HG02798 (cell line): ENCODE data around the gene SPTB.

ENCODE experiments used
- ATAC-seq: cut with Tn5 transposase; IDR thresholded peaks from one replicate; pipeline ENCODE4 v1.9.1; 2021; ENCODE audit warnings: mild to moderate bottlenecking; ENCODE audit not compliant: unreplicated experiment, poor library complexity

SPTB gene

DNA sequence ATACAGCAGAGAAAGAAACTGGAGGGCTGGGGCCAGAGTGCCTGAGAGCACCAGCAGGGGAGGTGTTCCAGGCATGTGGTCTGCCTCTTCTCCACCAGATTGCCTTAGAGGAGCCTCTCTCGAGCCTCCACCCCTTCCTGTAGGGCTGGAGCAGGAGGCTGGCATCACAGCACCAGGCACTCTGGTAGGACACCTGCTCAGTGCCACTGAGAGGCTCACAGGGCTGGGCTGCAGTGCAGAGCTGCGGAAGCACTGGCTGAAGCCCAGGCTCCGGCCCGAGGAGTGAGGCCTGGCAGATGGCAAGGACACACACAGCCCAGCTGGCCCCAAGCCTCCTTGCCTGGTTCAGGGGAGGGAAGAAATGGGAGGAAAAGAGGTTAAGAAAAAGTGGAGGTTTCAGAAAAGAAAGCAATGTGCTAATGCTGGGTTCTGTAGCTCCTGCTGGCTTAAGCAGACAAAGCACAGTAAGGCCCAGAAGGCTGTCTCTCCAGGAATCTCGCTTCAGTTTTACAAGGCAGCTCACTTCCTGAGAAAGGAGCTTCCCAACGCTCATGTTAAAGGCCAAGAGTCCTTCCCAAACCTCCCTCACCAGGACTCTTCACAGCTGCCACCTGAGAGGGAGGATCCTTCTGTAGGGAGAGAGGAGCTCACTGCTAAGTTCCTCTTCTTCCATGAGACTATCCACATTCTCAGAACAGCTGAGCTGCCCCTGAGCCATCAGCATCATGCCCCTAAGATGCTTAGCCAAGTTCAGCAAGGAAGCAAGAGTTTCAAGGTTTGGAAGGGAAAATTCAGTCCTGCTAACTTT is 23.8 kb downstream of the SPTB start:
- no peak for ATAC-seq

DNA sequence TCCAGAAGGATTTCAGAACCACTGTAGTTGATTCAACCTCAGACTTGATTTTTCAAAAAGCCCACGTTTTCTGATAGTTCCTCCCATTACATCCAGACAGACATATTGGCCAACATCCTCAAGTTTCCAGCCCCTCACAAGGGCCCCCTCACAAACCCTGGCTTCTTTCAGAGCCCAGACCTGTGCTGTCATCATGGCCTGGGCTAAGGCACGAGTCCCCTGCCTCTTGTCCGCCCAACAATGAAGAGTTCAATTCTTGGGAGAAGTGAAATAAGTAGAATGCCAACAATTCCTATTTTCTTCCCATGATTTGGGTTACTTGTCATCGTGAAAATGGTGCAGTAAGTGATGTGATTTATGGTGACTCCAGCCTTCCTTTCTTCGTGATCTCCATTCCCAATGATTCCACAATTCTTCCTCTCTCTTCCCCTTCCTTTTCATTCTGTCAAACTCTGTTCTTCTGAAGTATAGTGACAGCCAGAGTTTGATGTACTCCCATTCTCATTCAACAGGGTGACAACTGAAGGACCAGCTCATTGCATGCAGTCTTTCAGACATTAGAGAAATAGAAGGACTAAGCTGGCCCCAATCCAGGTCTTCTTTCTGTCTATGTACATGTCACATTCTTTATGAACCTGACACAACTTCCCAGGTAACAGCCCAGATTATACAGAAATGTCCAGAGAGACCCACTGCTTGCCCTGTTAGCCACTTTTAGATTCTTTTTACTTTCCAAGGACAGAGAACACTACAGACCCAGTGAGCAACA is 29.2 kb downstream of the SPTB start:
- no peak for ATAC-seq

DNA sequence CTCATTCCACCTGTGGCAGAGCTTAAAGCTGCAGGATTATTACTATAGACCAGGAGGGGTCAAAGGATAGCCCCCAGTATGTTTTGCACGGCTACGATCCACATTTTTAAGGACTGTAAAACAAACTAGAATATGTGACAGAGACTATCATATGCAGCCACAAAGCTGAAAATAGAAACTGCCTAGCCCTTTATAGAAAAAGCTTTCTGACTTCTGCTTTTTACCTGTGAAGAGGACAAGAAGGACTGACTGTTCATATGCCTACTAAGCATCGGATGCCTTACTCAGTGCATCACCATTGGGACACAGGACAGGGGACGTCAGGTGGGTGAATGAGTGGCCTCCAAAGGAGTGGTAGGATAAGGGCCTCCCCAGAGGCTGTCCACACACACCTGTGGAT is 29.8 kb downstream of the SPTB start:
- ATAC-seq: peak; percentile 39

DNA sequence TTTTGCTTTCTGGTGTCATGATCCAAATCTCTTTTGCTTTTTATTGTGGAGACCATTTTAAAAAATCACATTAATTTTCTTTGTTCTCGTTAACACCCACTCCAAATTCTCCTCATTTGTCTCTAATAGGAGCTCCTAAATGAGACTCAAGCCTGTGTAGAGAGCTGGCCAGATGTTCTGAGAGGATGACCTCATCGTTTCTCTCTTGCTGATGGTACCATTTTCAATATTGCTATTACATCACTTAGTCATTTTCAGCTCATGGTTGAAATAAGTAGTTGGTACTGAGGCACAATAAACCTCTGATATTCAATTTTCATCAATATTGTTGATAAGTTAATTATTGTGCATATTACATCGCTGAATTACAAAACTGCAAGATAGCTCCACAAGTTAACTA is 31.5 kb downstream of the SPTB start:
- ATAC-seq: no peak

DNA sequence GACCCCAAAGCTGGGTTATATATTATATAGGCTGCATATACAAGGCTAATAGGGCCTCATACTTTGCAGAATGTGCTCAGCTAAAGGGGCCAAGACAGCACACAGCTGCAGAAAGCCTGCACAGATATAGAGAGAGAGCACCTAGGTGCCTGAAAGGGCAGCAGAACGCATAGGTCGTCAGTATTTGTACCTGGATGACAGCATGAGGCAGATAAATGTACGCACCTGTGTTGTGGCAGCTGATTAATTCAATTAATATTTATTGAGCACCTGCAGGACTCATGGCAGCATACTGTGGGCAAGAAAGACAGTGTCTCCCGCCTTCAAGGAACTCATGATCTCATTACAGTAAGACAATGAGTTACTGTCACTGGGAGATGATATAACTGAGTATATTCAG is 33.4 kb downstream of the SPTB start:
- ATAC-seq: no peak

DNA sequence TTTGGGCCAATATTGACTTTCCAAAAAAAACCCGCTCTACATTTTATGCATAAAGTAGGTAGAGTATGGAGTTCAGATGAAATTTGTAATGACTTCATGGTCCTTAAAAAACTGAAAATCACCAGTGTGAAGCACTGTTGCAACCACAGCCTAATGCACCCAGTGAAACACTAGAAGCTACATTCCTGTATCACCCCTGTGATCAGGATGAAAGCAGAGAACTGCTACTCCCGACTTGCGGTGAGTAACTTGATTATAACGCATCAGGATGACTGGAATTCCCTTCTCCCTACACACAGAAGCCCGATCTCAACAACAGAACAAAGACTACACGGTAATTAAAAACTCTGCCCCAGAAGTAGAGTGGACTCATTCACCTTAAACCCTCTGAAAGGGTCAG is 33.8 kb downstream of the SPTB start:
- ATAC-seq: no peak

DNA sequence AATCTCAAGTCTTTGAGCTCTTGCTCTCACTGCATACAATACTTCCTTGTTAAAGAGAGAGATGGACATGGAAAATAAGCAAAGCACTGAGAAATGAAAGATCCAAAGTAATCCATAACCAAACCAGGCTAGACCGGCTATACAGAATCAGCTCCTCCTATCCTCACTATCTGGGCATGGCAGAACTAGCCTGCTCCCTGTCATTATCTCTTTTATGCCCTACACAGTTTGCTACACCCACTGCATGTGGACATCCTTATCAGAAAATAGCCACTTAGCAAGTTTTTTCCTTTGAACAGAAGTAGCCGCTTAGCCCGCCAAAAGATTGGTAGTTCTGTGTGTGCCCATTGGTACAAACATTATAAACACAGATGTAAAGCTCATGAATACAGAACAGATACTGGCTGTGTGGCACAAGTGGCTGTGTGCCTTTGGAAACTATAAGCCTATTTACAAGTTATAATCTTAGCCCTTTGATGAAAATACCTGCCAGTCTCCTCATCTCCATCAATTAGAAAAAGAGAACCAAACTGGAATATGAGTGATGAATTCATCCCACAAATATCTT is 34.7 kb downstream of the SPTB start:
- ATAC-seq: no peak

DNA sequence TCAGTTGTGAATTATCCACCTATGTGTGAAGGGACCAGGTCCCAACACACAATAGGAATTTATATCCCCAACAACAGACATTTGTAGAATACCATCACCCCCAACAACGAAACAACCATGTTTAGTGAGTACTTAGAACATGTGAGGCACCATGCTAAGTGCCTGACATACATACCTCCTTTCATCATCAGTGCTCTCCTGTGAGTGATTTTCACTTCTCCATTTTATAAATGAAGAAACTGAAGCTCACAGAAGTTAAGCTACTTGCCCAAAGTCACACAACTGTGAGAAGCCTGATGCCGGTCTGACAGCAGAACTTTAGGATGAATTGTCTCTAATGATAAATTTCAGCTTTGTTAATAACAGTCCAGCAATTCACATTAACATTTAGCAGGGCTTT is 35.4 kb downstream of the SPTB start:
- ATAC-seq: peak; percentile 81

DNA sequence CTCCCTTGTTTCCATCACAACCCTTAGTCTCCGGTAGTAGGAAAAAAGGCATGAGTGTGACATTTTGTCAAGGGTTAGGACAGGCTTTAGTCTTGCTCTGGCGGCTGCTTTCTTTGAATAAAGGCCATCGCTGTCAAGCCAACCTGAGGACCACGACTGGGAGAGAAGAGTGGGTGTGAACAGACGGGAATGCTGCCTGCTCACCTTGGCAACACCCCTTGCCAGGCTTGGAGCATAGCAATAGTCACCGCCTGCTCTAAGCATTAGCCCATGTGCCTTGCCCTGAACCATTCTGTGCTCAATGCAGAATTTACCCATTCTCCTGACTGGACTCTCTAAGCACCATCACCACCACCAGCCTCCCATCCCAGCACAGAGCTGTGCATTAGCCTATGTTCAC is 36.2 kb downstream of the SPTB start:
- no peak for ATAC-seq

DNA sequence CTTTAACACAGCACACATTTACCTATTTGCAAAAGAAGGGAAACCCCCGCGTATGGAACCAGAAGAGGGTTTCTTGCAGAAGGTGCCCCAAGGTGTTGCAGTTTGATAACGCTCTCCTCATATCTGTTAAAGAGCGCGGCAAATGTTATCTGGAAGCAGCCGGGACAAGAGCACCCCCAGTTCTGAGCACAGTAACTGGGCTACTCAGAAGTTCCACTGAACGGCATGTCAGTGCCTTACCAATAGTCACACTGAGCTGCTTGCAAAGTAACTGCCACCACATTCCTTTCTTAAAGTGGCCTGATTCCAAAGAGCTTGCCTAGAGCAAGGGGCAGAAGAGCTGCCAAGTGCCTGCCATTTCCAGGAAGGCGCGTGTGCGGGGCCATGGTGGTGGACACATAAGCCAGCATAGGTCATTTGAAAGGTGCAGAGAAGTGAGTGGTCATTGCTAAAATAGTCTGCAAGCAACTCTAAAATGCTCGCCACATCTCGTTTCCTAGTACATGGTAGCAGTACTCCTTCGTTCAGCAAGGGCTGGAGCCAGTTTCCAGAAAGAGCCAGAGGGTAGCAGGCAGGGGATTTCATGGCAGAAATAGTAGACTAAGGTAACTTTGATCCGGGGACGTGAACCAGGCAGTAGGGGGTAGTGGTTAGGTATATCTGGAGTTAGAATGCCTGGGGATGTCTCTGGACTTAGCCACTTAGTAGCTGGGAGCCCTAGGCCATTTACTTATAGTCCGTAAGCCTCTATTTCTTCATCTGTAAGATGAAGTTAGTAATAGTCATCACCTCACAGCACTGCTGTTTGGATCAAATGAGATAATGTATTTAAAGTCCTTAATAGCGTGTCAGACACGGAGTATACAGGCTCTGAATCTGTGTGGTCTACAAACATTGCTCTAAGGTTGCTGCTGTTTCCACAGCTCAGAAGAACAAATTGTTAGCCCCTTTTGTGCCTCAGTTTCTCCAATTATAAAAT is 37.6 kb downstream of the SPTB start:
- ATAC-seq: no peak

DNA sequence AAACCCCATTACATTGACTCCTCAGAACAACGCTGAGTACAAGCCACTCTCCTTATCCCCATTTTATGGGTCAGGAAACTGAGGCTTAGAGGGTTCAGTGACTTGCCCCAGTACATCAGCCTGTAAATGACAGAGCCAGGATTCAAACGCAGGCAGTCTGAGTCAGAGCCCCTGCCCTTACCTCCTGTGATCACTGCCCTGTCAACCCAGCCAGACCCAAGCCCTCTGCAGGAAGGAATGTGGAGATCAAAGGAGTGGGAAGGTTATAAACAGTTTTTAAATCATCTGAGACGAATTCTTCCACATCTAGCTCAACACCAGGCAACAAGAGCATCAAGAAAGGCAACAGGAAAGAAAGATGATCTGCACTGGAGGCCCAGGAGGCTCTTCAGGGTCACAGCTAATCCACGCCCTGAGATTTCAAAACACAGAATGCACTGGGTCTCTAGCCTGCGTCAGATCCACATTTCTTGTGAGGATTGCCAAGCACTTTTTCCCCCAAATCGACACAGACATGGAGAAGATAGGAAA is 38.5 kb downstream of the SPTB start:
- ATAC-seq: no peak

DNA sequence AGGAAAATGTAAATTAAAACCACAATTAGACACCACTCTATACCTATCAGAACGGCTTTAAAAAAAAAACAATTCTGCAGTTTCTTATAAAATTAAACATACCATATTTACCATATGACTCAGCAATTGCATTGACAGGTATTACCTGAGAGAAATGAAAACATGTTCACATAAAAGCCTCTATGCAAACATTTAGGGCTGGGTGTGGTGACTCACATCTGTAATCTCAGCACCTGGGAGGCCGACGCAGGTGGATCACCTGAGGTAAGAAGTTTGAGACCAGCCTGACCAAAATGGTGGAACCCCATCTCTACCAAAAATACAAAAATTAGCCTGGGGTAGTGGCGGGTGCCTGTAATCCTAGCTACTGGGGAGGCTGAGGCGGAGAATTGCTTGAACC is 41.1 kb downstream of the SPTB start:
- ATAC-seq: no peak

DNA sequence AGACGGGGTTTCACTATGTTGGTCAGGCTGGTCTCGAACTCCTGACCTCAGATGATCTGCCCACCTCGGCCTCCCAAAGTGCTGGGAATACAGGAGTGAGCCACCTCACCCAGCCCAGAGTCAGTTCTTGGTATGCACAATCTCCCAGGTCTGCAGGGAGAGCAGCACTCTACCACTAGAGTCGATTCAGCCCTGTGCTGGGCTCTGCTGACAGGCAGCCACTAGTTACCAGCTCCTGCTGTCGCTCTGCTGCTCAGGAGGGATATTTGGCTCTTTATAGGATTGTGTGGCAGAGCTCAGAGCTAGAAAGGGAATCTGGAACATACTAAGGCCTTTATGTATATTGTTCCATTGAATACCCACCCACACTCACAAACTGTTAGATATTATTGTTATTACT is 44.3 kb downstream of the SPTB start:
- ATAC-seq: no peak

DNA sequence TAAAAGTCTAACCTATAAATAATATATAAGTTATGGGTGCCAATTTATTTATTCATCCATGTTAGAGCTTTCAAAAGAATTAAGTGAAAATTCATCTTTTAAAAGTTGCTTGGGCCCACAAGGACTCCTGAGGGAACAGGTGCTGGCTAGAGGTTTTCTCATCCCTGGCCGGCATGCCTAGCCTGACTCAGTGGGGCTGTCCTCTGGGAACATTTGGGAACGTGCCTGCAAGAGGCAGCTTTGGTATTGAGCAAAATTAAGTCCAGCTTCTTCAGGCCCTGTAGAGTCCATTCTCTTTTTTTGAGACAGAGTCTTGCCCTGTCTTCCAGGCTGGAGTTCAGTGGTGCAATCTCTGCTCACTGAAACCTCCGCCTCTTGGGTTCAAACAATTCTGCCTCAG is 44.7 kb downstream of the SPTB start:
- no peak for ATAC-seq

DNA sequence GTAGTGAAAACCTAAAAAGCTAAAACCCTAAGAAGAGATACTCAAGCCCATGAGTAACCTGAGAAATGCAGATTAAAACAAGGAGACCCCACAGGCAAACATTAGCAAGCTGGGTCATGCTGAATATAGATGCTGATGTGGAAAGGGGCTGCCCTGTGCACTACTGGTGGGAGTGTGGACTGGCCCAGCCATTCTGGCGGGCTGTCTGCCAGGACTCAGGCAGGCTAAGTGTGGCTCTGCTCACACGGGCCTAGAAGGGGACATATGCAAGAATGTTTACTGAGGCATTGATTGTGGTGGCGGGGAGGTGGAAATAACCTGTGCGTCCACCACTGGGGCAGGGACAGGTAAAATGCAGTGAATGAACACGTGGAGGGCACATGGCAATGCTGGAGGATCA is 48.3 kb downstream of the SPTB start:
- ATAC-seq: no peak

DNA sequence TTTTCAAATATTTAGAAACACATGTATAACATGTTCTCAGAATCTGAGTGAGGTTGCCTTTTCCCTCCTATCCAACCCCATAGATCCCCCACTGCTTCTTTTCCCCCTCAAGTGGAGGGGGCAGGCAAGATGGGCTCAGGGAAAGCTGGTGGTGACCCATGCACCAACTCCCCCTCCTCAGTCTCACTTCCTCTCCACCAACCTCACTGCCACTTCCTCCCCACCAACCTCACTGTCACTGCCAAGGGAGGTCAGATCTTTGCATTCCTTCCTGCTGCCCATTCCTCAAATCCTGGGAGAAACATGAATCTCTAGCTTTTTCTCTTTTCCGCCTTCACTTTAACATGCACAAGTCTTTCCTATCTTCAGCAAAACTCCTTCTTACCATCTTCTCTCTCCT is 48.7 kb downstream of the SPTB start:
- ATAC-seq: no peak

DNA sequence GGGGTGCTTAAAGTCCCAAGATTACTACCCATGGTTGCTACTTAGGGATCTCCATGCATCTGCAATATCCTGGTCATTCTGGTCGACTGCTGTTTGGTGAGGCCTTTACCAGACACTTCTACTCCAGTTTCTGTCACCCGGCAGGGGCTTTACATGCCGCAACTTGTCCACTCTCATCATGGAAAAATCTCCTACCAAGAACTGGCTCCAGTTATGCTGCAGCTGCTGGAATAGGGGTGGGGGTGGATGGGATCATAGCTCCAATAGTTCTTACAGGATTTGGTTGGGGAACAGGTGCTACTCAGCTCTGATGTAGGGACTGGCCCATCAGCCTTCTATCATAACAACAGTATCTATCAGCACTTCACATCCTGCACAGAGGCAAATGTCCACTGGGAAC is 51.6 kb downstream of the SPTB start:
- no peak for ATAC-seq

DNA sequence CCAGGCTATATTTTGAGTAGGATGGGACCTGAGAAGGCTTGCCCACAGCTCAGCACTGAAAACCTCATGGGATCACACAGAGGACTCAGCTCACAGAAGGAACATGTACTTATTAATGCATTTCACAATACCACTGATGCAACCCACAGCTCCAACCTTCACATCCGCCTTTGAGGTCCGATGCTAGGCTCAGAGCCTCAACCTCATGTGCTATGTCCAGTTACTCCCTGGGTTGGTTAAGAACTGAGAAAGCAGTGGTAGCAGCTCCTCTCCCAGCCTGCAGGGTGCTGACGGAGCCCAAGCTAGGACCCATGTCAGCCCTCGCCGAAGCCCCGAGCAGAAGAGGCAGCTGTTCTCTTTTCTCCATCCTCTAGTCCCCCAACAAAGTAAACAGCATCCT is 52.9 kb downstream of the SPTB start:
- no peak for ATAC-seq

DNA sequence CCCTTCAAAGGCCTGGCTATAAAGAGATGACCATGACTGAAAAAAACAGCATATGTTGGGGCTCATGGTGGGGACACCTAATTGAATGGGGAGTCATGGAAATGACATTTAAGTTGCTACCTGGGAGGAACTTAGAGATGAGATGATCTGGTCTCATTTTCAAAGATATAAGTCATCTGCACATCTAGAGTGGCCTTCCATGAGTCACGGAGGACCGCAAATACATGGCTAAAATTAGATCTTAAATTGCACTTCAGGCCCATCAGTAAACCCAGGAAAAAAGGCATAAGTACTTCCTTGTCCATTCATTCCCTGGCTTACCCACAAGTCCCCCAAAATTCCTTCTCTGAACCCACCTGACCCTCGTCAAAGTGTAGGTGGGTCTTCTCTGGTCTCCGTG is 53.4 kb downstream of the SPTB start:
- no peak for ATAC-seq

DNA sequence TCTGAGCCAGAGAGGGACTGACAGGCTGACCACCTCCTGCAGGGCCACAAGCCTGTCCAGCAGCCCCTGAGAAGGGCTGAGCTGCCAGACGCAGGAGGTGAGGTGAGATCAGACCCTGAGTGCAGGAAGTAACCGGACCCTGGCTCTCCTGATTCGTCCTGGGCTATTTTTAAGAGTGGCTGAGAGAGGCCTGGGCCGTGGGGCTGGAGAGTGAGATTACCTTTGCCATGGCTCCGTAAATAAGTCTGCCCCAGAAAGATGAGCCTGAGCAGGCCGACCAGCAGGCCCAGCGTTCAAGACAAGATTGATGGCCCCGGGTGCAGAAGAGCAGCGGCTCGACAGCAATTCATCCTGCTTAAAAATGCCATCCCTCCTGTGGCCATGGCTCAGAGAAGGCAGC is 54.2 kb downstream of the SPTB start:
- no peak for ATAC-seq
